ENCODE results near the gene FSTL4.

DNA sequence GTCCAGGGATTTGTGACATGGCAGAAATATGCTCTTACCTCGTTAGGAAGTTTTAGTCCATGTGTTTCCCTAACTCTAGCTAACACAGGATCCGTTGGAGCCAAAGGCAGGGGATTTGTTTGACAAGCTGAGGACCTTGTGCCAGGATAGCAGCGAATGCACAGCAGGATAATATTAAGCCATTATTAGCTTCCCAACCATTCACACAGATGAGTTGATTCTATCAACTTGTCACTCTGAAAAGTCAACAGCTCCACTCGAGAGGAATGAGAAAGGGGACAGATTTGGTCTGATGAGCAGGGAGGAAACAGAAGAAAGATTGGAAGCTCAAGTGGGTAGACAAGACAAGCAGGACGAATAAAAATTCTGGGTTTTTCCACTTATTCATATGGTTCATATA, 106.2 kb downstream of the FSTL4 start:
- TF ChIP-seq CTCF (conservative IDR thresholded peaks at IDR 0.05; ENCODE audit: low read depth in 2 of 2), result no peak
- no peak for TF ChIP-seq REST (IDR thresholded peaks at IDR 0.05; ENCODE audit: unreplicated experiment)
- TF ChIP-seq ZNF114 (CRISPR knock-in tag; IDR thresholded peaks at IDR 0.05), result no peak
- TF ChIP-seq POLR2AphosphoS5 (IDR thresholded peaks at IDR 0.05; ENCODE audit: low read depth), result no peak
- no peak for TF ChIP-seq ZNF462 (CRISPR knock-in tag; IDR thresholded peaks at IDR 0.05)
- TF ChIP-seq CREB1 (CRISPR knock-in tag; IDR thresholded peaks at IDR 0.05; ENCODE audit: low read depth), result no peak
